Activated CD8-positive, alpha-beta memory T cell treated with anti-CD3 and anti-CD28 coated beads for 36 hours (primary cell): ENCODE measurements around the gene TCAIM. TPM values are rescaled to one million over a fixed set of nuclear protein-coding genes. Genes with fewer than 3 reads are reported as not detected.

ENCODE experiments used
- CTCF ChIA-PET: fragments of 350-600 bp; sonication (Branson Sonifier 250); formaldehyde crosslinking; loops from one replicate; lab custom pipeline; 2021; ENCODE audit warnings: antibody characterized with exemption; lab: Charles Lee
- POLR2A ChIA-PET: fragments of 350-600 bp; sonication (Branson Sonifier 250); formaldehyde crosslinking; loops from one replicate; lab custom pipeline; 2021; ENCODE audit warnings: antibody characterized with exemption; lab: Charles Lee
- total RNA-seq, 2 experiments: library from RNA; stranded (reverse); gene quantifications; one replicate each; pipeline ENCODE4 v1.2.3, GENCODE V29; 2021

Gene TCAIM, protein sequence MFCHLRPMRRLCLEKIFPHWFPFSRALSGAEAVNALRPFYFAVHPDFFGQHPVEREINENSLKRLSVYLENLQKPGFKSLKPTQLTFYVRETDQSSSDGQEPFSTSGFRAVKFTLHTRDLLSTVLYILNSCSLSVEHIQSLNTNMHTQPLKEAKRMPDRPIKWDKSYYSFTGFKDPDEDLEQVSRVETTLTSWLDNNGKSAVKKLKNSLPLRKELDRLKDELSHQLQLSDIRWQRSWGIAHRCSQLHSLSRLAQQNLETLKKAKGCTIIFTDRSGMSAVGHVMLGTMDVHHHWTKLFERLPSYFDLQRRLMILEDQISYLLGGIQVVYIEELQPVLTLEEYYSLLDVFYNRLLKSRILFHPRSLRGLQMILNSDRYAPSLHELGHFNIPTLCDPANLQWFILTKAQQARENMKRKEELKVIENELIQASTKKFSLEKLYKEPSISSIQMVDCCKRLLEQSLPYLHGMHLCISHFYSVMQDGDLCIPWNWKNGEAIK
- total RNA-seq, result 10 to 100 TPM; 11.8 to 12.8 TPM

DNA sequence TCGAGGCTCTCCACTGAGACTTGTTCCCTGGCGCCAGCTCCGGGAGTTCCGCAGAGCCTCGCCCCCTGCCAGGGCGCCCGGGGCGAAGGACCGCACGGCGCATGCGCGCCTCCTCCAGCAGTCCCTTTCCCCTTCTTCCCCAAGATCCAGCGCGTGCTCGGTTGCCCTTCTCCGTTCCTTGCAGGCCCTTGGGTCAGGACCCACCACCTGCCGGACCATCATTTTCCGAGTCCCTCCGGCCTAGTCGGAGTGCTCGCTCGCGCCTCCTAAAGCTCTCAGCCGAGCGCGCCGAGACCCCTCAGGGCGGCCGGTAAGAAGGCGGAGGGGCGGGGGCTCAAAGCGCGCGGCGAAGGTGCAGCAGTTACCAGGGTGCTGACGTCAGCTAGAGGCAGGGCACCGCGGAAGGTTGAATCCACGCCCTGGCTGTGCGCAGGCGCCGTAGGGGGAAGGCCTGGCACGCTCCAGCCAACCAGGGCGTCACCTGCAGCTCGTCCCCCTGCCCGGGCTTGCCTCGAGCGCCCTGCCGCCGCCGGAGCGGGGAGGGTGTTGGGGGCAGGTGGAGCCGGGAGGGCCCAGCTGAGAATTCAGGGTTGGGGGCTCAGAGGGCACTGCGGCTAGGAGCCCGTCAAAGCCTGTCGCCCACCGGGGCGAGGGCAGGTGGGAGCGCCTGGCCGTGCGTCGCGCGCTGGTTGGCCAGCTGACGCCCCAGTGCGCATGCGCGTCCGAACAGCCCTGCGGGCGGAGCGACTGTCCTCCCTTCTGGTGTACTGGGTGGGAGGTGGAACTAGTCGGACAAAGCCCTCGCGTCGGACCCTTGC is at the start of gene TCAIM:
Gene TCAIM (plus strand): TSS at position 757 of the 818 bp plus-strand sequence. CDS start 16,017 bp downstream, outside the sequence.
- POLR2A ChIA-PET, result interaction anchor here (1.0 to 1.3 kb wide), 3 partner anchors 14 to 173 kb away, joined by 3 to 5 read pairs (median 3); no protein-coding TSS in a partner anchor
- CTCF ChIA-PET, result interaction anchor here (0.7 to 1.3 kb wide), 3 partner anchors 14 to 293 kb away, joined by 3 to 4 read pairs (median 3); partner anchors contain the start of gene ZNF445

DNA sequence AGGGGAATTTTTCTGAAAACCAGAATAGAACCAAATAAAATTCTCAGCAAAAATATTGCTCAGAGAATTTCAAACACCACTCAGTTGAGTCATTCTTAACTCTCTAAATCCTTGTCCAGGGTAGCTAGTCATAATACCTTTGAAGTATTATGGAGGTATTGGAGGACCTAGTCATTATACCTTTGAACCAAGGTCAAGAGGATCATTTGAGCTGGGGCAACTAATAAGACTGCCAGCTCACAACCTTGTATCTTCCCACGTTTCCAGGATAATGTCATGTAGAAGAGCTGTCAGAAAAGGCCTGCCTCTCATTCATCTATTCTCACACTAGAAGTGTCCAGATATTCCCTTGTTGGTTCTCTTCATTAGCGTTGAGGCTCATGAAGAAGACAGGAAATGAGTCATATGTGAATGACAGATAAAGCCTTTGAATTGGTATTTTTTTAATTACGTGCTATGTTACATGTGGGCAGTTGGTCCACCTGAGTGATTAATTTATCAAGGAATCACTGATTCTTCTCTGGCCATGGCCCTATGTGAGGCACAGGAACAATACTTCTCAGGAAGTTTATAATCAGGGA is 48.6 kb upstream of the TCAIM start:
- CTCF ChIA-PET, result no interaction called here
- POLR2A ChIA-PET, result no interaction called here

DNA sequence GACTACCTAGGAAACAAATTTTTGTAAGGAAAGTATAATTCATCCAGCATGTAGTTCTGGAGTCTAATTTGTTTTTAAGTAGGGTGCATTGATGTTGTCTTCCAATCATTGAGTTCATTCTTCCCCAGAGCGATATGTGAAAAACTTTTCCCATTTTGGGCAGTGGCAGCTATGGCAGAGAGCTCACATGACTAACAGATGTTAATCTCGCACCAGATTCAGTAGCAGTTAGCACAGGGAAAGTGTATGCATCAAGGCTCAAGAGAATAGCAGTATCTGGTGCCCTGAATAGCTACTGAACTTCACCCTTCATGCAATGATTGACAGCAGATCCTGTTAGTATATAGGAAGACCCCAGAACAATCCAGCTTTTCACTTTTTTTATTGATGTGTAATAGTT is 46.3 kb upstream of the TCAIM start:
- ChIA-PET CTCF (no interaction called here), POLR2A (no interaction called here)

DNA sequence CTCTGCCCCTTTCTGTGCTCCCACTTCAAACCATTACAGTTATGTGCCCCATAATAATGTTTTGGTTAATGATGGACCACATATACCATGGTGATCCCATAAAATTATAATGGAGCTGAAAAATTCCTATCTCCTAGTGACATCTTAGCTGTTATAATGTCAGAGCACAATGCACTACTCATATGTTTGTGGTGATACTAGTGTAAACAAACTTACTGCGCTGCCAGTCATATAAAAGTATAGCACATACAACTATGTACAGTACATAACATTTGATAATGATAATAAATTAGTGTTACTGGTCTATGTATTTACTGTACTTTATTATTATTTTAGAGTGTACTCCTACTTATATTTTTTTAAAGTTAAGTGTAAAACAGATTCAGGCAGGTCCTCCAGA is 45.6 kb upstream of the TCAIM start:
- CTCF ChIA-PET, result no interaction called here
- POLR2A ChIA-PET, result no interaction called here

DNA sequence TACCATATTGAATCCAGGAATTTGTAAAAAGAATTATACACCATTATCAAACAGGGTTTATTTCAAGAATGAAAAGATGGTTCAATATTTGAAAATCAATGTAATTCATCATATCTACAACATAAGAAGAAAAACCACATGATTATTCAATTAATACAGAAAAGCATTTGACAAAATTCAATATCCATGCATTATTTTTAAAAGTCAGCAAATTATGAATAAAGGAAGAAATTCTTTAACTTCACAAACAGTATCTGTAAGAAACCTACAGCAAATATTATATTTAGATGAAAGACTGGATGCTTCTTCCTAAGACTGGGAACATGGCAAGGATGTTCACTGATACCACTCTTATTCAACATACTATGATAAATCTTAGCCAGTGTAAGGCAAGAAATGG is 41.3 kb upstream of the TCAIM start:
- POLR2A ChIA-PET, result no interaction called here
- CTCF ChIA-PET, result no interaction called here

DNA sequence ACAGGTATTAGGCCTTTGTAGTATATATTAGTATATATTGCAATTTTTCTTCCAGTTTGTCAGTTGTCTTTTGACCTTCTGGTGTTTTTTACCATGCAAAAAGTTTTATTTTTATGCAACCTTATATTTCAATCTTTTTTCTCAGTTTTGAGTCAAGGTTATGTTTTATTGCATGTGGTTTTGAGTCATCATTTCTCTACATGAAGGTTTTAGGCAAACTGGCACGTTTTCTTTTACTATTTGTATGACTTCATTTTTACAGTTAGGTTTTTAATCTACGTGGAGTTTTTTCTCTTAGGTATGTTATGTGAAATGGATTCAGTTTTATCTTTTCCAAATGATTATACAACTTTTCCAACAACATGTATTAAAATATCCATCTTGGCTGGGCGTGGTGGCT is 36.8 kb upstream of the TCAIM start:
- CTCF ChIA-PET, result no interaction called here

DNA sequence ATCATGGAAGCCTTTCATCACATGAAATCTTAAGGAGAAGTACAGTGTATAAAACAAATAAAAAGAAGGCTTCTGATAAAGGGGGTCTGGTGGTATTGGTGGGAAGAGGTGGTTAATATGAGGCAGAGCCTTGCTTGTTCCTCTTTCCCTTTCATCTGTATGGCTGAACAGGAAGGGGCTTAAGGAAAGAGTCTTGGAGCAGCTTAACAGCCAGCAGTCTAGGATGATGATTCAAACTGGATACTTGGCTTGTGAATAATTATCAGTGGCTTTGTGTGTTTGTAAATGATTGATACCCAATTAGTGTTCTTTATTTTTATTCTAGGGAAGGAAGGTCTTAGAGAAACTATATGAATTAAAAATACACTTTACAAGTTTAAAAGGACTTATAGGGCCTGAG is 29.1 kb upstream of the TCAIM start:
- ChIA-PET CTCF (no interaction called here), POLR2A (no interaction called here)

More for the DNA sequence above, 36.8 kb upstream of the TCAIM start:
- POLR2A ChIA-PET, result no interaction called here

DNA sequence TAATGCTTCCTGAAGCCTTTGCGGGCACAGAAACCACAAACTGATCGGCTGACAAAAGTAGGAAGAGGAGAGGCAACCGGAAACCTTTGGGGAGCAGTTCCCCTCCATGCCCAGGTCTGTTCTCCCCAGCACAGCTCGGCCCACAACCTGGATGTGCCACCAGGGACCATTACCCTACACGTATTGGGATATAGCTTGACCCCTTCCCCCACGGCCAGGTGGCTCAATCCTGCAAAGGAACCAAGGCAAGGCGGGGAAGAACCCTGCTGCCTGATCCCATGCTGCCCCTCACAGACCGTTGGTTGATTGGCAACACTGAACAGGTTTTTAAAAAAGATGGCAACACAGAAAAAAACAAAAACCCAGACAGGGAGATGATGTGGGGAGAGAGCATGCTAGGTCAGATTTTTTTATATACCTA is 19.7 kb upstream of the TCAIM start:
- POLR2A ChIA-PET, result no interaction called here
- CTCF ChIA-PET, result no interaction called here

DNA sequence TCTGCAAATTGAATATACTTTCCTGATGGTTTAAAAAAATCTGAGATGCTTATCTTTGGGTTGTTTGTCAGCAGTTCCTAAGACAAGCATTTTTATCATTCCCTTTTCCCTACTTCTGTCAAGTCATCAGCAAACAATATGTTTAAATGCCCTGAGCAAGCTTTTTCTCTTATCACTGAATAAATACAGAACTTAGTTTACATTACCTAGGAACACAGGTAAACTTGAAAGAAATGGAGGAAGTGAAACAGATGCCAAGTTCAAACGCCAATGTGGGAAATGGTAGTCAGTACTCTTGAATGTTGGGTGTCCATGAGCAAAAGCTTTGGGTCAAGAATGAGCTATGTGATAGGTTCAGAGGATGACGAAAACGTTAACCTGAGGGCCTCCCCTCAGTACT is 17.2 kb upstream of the TCAIM start:
- ChIA-PET CTCF (no interaction called here), POLR2A (no interaction called here)

DNA sequence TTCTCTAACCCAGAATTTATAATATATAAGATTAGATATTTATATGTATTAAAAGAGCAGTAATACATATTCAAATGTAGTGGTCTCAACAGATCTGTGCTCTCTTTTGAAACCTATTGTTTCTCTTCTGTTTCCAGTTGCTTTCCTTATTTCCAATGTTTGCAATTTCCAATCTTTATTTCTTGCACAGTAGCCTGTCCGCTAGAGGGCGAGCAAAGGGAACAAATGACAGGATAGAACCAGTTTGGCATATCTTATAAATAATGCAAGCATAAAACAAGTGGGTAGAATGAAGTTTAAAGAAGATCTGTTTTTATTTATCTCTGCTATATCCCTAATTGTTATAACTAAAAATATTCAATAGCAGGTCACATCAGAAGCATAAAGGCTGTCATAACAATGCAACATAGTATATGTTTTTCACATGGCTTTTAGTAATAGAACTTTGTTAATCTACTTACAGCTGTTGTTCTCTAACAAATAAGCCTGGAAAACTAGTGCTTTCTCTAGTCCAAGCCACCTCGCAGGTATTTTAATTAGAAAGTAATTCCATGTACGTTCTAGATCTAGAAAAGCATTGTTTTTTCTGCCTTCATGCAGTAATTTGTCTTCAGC is 15.1 kb upstream of the TCAIM start:
- CTCF ChIA-PET, result interaction anchor here (1.3 kb wide), 2 partner anchors 14 to 590 kb away, joined by 3 to 4 read pairs; partner anchors contain the start of gene TCAIM
- POLR2A ChIA-PET, result no interaction called here

DNA sequence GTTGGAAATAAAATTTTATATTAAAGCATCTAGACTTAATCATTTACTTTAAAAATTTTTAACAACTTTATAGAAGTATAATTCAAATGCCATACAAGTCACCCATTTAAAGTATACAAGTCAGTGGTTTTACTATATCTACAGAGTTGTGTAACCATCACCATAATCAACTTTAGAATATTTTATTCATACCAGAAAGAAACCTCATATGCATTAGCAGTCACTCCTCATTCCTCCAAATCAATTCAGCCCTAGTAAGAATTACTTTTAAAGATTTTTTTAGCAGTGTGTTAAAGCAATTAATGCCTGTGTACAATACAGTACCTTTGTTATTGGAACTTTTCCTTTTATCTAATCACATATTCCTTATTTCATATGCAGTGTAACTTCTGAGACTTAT is 14.0 kb upstream of the TCAIM start:
- ChIA-PET POLR2A (no interaction called here), CTCF (interaction anchor here (0.9 to 1.3 kb wide), 2 partner anchors 9 to 13 kb away, joined by 3 to 4 read pairs; partner anchors contain the start of gene TCAIM)

DNA sequence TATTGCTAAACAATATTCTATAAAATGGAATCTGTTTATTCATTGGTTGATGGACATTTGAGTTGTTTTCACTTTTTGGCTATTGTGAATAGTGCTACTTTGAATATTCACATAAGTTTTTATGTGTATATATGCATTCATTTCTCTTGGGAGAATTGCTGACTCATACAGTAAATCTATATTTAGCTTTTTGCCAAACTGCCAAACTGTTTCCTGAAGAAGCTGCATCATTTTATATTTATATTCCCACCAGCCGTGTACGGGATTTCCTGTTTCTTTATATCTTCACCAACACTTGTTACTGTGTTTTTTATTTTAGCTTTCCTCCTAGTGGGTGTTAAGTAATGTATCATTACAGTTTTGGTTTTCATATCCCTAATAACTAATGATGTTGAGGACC is 12.5 kb upstream of the TCAIM start:
- POLR2A ChIA-PET, result no interaction called here
- CTCF ChIA-PET, result no interaction called here

DNA sequence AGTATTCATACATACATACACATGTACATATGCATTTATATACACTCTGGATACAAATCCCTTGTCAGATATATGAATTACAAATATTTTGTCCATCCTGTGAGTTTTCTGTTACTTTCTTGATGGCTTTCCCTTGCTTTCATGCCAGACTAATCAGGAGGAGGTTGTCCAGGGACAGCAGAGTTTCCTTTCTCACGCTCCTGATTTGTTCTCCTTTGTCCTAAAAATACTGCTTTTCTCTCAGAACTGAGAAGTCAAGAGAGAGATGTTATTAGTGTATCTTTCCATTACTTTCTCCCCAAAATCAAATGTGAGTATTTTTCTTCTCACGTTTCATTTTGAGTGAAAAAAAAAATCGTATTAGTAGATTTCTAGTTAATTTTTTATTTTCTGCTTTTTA is 12.1 kb upstream of the TCAIM start:
- ChIA-PET CTCF (no interaction called here), POLR2A (no interaction called here)

DNA sequence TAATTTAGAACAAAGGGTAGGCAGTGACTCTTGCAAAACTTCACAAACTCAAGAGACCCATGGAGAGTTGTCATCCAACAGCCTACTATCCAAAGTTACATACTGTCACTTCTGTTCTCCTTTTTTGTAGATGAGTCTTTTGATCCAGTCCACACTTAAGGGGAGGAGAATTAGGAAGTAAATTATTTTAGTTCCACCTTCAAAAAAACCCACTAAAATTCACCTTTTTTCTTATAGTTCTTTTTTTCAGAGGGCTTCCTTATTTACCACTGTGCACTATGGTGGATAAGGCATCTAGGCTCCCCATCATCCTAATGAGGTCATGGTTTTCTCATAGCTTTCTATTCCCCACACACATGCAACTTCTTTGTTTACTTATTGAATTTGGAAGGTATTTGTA is 8.6 kb upstream of the TCAIM start:
- ChIA-PET POLR2A (interaction anchor here (0.6 kb wide), 1 partner anchor 35 kb away, joined by 3 read pairs; no protein-coding TSS in a partner anchor), CTCF (interaction anchor here (1.4 kb wide), 1 partner anchor 10 kb away, joined by 4 read pairs; no protein-coding TSS in a partner anchor)

DNA sequence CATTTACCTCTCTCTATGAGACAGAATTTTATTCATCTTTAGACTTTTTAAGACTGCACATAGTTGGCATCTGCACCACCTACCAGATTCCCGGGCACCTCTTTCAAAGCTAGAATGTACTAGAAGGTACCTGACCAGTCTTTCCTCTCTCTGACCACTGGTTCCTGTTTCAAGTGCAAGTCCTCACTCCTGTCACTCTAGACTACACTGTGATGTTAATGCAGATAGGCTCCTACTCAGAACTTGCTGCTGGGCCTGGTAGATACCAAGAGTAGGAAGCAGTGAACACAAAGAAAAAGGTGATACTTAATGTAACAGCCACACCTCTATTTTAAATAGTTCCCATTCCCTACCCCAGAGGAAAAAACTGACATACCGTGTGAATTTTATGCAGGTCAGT is 8.1 kb upstream of the TCAIM start:
- ChIA-PET CTCF (interaction anchor here (1.4 kb wide), 1 partner anchor 11 kb away, joined by 4 read pairs; no protein-coding TSS in a partner anchor), POLR2A (interaction anchor here (0.6 kb wide), 1 partner anchor 34 kb away, joined by 3 read pairs; no protein-coding TSS in a partner anchor)

DNA sequence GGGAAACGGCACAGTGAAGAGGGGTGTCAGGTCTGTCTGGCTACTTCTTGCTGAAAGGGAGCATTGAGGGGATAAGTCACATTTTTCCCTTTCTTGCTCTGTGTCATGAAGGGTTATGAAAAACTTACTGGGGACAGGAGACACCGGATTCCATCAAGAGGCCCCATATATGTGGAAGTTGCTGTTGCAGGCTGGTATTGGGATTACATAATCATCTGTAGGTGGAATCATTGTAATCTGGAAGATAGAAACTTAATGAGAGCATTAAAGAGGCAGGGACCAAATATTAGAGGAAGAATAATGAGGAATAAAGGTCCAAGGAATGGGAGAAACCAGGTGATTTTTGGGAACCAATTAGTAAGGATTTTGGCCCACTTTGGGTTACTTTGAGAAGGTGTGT is 4.2 kb upstream of the TCAIM start:
- ChIA-PET CTCF (no interaction called here), POLR2A (no interaction called here)

DNA sequence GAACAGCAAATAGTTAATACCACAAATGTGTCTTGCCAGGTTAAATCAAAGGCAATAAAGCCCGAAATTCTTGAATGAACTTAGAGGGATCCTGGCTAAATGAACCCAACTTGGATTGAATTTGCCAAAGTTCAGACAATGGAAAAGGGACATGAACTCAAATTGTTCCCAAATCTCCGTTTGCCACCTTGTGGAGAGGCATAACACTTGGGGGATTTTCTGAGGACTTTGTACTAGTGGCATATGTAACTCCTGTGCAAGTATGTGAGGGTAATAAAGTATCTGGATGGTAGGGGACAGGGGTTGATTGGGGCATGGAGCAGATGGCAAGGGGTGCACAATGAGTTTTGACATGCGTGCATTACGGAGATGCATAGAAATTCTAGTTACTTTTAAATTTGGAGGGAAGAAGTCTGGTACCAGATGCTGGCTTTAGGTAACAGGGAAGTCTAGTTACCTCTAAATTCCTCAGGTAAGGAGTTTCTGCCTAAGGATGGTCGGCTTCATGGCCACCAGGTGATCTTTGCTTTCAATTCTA is 1.2 kb upstream of the TCAIM start:
- ChIA-PET POLR2A (interaction anchor here (1.0 to 1.3 kb wide), 2 partner anchors 15 to 174 kb away, joined by 3 to 5 read pairs; no protein-coding TSS in a partner anchor), CTCF (interaction anchor here (1.3 kb wide), 1 partner anchor 13 kb away, joined by 4 read pairs; no protein-coding TSS in a partner anchor)

DNA sequence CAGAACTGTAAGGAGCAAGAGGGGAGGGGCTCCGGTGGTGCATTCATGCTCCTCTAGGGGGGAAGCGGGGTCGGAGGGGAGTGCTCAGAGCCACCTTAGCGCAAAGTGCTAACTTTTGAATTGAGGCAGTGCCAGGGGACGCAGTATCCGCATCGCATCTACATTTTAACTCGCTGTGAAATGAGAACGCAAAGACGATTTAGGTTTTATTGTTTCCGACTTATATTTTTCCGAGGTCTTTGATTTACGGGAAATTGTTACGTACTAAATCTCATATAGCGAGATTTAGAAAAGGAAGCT is 212 bp downstream of the TCAIM start:
- CTCF ChIA-PET, result interaction anchor here (0.7 to 0.8 kb wide), 2 partner anchors 139 to 293 kb away, joined by 3 read pairs; partner anchors contain the start of gene ZNF445

More for the DNA sequence above, 212 bp downstream of the TCAIM start:
- POLR2A ChIA-PET, result interaction anchor here (1.2 to 1.5 kb wide), 2 partner anchors 134 to 172 kb away, joined by 3 to 4 read pairs; no protein-coding TSS in a partner anchor
